ENCODE data around the gene ZNF337. TPM values are rescaled to one million over a fixed set of nuclear protein-coding genes. Genes with fewer than 3 reads are reported as not detected.

Gene ZNF337
- 18.6 and 18.8 TPM in 2 replicates for total RNA-seq
- long read RNA-seq, transcript ZNF337-201 (5 exons, 3,205 nt): major isoform, 33 of 41 reads
- long read RNA-seq, partial matches to known transcripts: 1 of 41 reads
- long read RNA-seq, other reads (novel, unspliced or antisense): 7 of 41 reads

DNA sequence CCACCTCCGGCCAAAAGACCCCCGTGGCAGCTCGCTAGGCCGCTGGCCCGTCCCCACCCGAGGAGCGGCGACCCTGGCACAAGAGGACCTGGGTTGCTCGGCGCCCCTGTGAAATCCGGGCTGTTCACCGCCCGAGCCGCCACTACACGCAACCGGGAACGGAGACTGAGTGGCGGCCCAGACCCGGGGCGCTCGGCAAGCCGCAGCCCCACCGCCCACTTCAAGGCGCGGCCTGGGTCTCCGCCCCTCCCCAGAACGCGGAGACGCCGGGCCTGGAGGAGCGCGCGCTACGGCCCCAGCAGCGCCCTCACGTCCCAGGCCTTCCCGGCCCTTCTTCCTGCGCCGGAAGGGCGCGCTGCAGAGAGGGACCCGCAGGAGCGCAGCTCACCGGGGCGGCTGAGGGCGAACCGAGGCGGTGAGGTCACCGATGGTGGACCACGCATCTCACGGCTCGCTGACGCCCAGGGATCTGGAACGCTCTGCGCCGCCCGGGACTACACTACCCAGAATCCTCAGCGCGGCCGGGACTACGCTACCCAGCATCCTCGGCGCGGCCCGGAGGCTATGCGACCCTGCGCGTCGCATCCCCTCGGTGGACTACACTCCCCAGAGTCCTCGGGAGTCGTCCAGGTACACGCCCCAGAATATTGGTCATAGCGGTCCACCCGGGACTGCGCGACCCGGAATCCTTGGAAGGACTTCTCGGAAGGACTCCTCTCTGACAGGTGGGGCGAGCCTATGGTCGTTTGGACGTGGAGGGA is at the start of gene ZNF337:
Gene ZNF337 (minus strand): TSS at position 483 of the 761 bp plus-strand sequence. CDS start 10,436 bp downstream, outside the sequence.
- Mint-ChIP-seq H3K9me3 (peaks cover 11% of the 10 kb centered on the region), H3K4me3 (peak within 1 kb of the TSS; percentile 99), H3K27ac (ENCODE audit: unreplicated experiment) (peak within 1 kb of the TSS; percentile 93), H3K36me3 (ENCODE audit: low read depth) (peaks cover 23% of the 10 kb centered on the region), H3K27me3 (ENCODE audit: low read depth) (peaks cover 18% of the 10 kb centered on the region), H3K4me1 (peaks cover 18% of the 10 kb centered on the region)
- DNase-seq (ENCODE audit: low read depth, low spot score): peak; percentile 94
- TF ChIP-seq, protein P1, sequence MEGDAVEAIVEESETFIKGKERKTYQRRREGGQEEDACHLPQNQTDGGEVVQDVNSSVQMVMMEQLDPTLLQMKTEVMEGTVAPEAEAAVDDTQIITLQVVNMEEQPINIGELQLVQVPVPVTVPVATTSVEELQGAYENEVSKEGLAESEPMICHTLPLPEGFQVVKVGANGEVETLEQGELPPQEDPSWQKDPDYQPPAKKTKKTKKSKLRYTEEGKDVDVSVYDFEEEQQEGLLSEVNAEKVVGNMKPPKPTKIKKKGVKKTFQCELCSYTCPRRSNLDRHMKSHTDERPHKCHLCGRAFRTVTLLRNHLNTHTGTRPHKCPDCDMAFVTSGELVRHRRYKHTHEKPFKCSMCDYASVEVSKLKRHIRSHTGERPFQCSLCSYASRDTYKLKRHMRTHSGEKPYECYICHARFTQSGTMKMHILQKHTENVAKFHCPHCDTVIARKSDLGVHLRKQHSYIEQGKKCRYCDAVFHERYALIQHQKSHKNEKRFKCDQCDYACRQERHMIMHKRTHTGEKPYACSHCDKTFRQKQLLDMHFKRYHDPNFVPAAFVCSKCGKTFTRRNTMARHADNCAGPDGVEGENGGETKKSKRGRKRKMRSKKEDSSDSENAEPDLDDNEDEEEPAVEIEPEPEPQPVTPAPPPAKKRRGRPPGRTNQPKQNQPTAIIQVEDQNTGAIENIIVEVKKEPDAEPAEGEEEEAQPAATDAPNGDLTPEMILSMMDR (conservative IDR thresholded peaks at IDR 0.05): no peak

DNA sequence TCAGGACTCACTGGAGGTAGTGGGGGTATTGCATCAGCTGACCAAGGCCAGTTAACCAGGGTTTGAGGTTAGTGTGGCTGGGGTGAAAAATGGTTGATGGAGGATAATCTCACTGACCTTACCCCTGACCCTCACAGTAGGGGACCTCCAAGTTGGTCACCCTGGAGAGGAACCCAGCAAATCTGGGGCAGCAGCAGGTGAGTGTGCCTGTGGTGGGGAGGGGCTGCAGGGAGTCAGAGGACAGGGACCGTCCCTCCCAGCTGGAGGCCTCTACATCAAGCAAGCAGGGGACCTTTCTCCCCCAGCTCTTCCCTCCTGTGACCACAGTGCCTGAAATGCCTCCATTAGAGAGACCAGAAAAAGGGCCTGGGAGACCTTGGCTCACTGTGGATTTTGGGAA is 49.1 kb upstream of the ZNF337 start:
- Mint-ChIP-seq H3K36me3 (ENCODE audit: low read depth) (no peaks in the 10 kb centered on the region), H3K27ac (ENCODE audit: unreplicated experiment) (no peak overlapping the region), H3K9me3 (no peaks in the 10 kb centered on the region), H3K4me3 (no peak overlapping the region), H3K4me1 (no peaks in the 10 kb centered on the region), H3K27me3 (ENCODE audit: low read depth) (no peaks in the 10 kb centered on the region)
- TF ChIP-seq, protein P1 (conservative IDR thresholded peaks at IDR 0.05): no peak
- DNase-seq (ENCODE audit: low read depth, low spot score): no peak

DNA sequence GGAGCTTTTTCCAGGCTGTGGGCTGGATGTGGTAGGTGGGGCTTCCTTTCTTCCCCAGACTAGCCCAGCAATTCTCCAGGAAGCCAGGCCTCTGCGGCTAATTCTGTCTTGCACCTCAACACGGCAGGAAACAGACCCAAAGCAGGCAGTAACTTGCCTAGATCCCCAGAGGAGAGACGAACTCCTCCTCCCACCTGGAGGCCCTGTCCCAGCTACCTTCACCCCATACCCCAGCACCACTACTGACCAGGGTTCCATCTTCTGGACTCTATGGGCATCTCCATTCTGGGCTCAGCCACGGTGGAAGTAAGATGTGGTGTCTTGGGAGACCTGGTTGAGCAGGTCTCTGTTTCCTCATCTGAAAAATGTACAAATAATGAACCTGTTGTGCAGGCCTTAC is 48.4 kb upstream of the ZNF337 start:
- Mint-ChIP-seq H3K4me3 (no peak overlapping the region), H3K27ac (ENCODE audit: unreplicated experiment) (no peak overlapping the region), H3K27me3 (ENCODE audit: low read depth) (no peaks in the 10 kb centered on the region), H3K9me3 (no peaks in the 10 kb centered on the region), H3K4me1 (no peaks in the 10 kb centered on the region), H3K36me3 (ENCODE audit: low read depth) (no peaks in the 10 kb centered on the region)
- DNase-seq (ENCODE audit: low read depth, low spot score): no peak
- TF ChIP-seq, protein P1 (conservative IDR thresholded peaks at IDR 0.05): no peak

DNA sequence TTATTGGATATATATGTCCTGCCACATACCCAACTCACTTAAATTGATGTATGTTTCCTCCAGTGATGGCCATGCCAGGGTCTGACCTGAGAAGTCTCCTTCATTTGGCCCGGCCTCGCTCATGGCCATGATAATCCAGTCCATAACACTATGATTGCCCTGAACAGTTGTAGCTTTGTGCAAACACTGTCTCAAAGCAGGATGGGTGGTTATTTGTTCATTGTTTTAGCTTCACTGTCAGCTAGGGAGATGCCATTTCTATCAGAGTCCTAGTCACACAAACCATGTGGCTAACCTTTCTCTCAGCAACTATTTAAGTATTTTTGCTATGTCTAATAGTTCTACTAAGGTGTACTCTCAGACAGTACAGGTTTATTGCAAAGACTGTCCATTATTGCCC is 47.6 kb upstream of the ZNF337 start:
- TF ChIP-seq, protein P1 (conservative IDR thresholded peaks at IDR 0.05): no peak
- Mint-ChIP-seq H3K9me3 (no peaks in the 10 kb centered on the region), H3K4me3 (no peak overlapping the region), H3K27me3 (ENCODE audit: low read depth) (no peaks in the 10 kb centered on the region), H3K27ac (ENCODE audit: unreplicated experiment) (no peak overlapping the region), H3K36me3 (ENCODE audit: low read depth) (no peaks in the 10 kb centered on the region), H3K4me1 (no peaks in the 10 kb centered on the region)
- DNase-seq (ENCODE audit: low read depth, low spot score): no peak

DNA sequence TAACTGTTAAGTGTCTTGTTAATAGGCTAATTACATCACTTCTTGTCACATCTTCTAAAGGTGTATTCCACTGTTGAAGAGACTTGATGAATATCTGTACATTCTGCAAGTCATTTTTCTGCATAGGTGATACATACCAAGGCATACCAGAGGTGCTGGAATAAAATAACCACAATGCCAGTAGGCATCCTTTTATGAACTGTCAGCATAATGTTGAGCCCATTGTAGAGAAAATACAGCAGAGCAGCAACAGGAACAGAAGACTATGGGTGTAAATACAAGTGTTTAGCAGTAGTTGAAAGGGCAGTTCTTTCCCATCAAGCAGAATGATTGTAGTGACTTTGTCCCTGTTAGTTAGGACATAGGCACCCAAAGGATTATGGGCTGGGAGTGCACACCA is 44.4 kb upstream of the ZNF337 start:
- Mint-ChIP-seq H3K4me3 (no peak overlapping the region), H3K27me3 (ENCODE audit: low read depth) (no peaks in the 10 kb centered on the region), H3K36me3 (ENCODE audit: low read depth) (no peaks in the 10 kb centered on the region), H3K4me1 (no peaks in the 10 kb centered on the region), H3K9me3 (no peaks in the 10 kb centered on the region), H3K27ac (ENCODE audit: unreplicated experiment) (no peak overlapping the region)
- TF ChIP-seq, protein P1 (conservative IDR thresholded peaks at IDR 0.05): no peak
- no peak for DNase-seq (ENCODE audit: low read depth, low spot score)
